ENCODE measurements around the gene SIM2. TPM values are rescaled to one million over a fixed set of nuclear protein-coding genes. Genes with fewer than 3 reads are reported as not detected.

The SIM2 gene
- total RNA-seq, 1 donor from 2014 or later, result 3.1 TPM

DNA sequence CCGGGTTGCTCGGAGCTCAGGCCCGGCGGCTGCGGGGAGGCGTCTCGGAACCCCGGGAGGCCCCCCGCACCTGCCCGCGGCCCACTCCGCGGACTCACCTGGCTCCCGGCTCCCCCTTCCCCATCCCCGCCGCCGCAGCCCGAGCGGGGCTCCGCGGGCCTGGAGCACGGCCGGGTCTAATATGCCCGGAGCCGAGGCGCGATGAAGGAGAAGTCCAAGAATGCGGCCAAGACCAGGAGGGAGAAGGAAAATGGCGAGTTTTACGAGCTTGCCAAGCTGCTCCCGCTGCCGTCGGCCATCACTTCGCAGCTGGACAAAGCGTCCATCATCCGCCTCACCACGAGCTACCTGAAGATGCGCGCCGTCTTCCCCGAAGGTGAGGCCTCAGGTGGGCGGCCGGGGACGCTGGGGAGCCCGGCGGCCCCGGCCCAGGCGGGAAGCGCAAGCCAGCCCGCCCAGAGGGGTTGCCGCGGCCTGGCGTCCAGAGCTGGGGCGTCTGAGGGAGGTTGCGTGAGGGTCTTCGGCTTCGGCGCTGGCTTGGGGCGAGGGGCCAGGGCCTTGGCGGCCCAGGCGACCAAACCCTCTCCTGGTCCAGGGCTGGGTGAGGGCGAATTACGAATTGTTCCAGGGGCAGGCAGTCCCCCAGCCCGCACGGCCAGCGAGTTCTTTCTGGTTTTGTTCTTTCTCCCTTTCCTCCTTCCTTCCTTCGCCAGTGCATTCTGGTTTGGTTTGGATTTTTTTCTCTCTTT, 805 bp downstream of the SIM2 start:
- Histone ChIP-seq H3K4me3 (ENCODE audit: low read length in 3 of 3) (peak overlapping the region; percentile 40 to 63 (median 52)), H3K4me1 (ENCODE audit: control insufficient read depth in 3 of 3, insufficient read depth in 3 of 3, low read length in 3 of 3) (peaks cover 15 to 44% (median 41%) of the 10 kb centered on the region in 3 donors), H3K27ac (ENCODE audit: low read depth, low read length) (no peak overlapping the region), H3K9me3 (ENCODE audit: control insufficient read depth in 3 of 3, low read length in 3 of 3) (no peaks in the 10 kb centered on the region), H3K9ac (ENCODE audit: low read depth in 1 of 3, low read length in 3 of 3) (no peak overlapping the region), H3K36me3 (ENCODE audit: control insufficient read depth in 3 of 3, insufficient read depth in 3 of 3, low read length in 3 of 3) (no peaks in the 10 kb centered on the region), H3K27me3 (ENCODE audit: control insufficient read depth in 3 of 3, insufficient read depth in 3 of 3, low read length in 3 of 3) (peaks cover 92 to 98% (median 95%) of the 10 kb centered on the region in 3 donors)

DNA sequence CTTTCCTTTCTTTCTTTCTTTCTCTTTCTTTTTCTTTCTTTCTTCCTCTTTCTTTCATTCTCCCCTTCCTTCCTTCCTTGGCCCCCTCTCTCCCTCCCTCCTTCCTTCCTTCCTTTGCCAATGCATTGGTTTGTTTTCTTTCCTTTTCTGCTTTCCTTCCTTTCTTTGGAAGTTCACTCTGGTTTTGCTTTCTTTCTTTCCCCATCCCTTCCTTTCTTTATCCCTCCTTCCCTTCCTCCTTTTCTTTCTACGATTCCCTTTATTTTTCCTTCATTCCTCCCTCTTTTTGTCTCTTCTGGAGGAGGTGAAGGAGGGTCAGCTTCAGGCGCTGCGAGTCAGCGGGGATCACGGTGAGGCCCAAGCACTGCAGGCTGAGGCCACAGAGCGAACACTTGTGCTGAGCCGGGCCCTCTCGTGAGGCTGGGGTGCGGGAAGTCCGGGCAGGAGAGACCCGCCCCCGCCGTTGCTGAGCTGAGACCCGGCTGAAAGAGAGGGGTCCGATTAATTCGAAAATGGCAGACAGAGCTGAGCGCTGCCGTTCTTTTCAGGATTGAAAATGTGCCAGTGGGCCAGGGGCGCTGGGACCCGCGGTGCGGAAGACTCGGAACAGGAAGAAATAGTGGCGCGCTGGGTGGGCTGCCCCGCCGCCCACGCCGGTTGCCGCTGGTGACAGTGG, 1.5 kb downstream of the SIM2 start:
- peaks cover 15 to 48% (median 46%) of the 10 kb centered on the region in 3 donors for H3K4me1 ChIP-seq (ENCODE audit: control insufficient read depth in 3 of 3, insufficient read depth in 3 of 3, low read length in 3 of 3)
- peaks cover 92 to 98% (median 95%) of the 10 kb centered on the region in 3 donors for H3K27me3 ChIP-seq (ENCODE audit: control insufficient read depth in 3 of 3, insufficient read depth in 3 of 3, low read length in 3 of 3)
- no peaks in the 10 kb centered on the region for H3K36me3 ChIP-seq (ENCODE audit: control insufficient read depth in 3 of 3, insufficient read depth in 3 of 3, low read length in 3 of 3)
- no peaks in the 10 kb centered on the region for H3K9me3 ChIP-seq (ENCODE audit: control insufficient read depth in 3 of 3, low read length in 3 of 3)
- H3K9ac ChIP-seq (ENCODE audit: low read depth in 1 of 3, low read length in 3 of 3), result peak overlapping the region in 1 of 3 donors; percentile 14
- peak overlapping the region in 2 of 3 donors; percentile 52 to 63 for H3K4me3 ChIP-seq (ENCODE audit: low read length in 3 of 3)
- no peak overlapping the region for H3K27ac ChIP-seq (ENCODE audit: low read depth, low read length)

DNA sequence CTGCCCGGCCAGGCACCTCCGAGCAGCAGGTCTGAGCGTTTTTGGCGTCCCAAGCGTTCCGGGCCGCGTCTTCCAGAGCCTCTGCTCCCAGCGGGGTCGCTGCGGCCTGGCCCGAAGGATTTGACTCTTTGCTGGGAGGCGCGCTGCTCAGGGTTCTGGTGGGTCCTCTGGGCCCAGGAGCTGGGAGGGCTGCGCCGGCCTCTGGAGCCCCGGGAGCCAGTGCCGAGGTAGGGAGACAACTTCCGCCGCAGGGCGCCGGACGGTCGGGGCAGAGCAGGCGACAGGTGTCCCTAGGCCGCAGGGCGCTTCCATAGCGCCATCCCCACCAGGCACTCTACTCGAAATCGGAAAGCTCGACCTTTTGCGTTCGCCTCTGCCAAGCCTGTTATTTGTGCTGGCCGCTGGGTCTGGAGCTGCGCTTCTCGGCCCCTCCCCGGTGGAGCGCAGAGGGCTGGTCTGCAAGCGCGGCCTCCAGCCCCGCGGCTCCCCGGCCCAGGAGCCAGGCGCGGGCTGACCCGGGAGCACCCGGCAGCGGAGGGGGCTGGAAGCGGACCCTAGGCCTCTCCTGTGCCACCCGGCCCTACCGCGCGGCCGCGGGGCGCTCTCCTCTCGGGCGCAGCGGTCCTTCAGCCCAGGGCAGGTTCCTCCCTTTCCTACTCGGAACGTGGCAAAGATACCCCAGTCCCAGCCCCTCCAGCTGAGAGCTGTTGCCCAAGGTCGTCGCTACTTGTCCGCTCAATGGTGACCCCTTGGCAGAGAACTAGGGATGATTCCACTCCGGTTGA, 2.2 kb downstream of the SIM2 start:
- Histone ChIP-seq H3K4me1 (ENCODE audit: control insufficient read depth in 3 of 3, insufficient read depth in 3 of 3, low read length in 3 of 3) (peaks cover 15 to 48% (median 46%) of the 10 kb centered on the region in 3 donors), H3K4me3 (ENCODE audit: low read length in 3 of 3) (peak overlapping the region in 2 of 3 donors; percentile 30 to 52), H3K9ac (ENCODE audit: low read depth in 1 of 3, low read length in 3 of 3) (peak overlapping the region in 2 of 3 donors; percentile 14 to 61)

DNA sequence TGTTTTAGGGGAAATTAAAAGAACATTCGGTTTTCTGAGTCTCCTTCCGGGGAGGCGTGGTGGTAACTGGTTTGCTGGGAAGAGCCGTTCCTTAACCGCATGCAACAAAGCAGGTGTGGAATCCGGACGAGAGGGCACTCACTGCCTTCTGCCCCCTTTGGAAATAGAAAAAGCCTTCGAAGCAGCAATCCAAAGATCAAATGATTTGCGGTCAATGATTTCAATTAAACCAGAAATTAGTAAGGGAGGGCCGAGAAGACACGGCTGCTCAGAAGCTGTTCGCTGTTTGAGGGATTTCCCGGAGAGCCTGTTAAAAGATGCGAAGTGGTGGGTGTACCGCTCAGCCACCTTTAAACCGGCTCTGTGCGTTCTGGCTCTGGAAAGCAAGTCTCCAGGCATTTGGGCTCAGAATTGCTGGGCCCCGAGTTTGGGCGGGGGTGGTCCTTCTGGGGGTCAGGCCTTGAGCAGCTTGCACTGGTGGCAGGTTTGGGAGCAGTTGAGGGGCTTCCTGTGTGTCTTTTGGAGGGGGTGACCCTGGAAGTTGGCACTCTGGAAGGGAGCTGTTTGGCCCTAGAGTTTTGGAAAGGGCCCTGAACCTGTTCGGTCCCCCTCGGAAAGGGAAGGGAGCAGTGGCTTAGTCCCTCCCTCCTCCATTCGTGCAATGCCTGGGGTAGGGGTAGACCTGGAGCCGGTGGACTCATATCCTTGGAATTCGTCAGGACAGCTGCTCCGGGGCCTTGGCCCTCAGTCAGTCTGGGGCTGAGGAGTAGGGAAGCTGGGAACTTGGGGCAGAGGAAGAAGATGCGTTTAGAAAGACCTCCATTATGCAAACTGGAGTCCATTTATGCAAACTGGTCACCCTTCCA, 3.1 kb downstream of the SIM2 start:
- no peaks in the 10 kb centered on the region for H3K36me3 ChIP-seq (ENCODE audit: control insufficient read depth in 3 of 3, insufficient read depth in 3 of 3, low read length in 3 of 3)
- no peaks in the 10 kb centered on the region for H3K9me3 ChIP-seq (ENCODE audit: control insufficient read depth in 3 of 3, low read length in 3 of 3)
- H3K27ac ChIP-seq (ENCODE audit: low read depth, low read length), result no peak overlapping the region
- H3K27me3 ChIP-seq (ENCODE audit: control insufficient read depth in 3 of 3, insufficient read depth in 3 of 3, low read length in 3 of 3), result peaks cover 92 to 97% (median 95%) of the 10 kb centered on the region in 3 donors
- peaks cover 15 to 48% (median 45%) of the 10 kb centered on the region in 3 donors for H3K4me1 ChIP-seq (ENCODE audit: control insufficient read depth in 3 of 3, insufficient read depth in 3 of 3, low read length in 3 of 3)
- no peak overlapping the region for H3K4me3 ChIP-seq (ENCODE audit: low read length in 3 of 3)
- peak overlapping the region in 1 of 3 donors; percentile 61 for H3K9ac ChIP-seq (ENCODE audit: low read depth in 1 of 3, low read length in 3 of 3)

More for the DNA sequence above, 2.2 kb downstream of the SIM2 start:
- H3K9me3 ChIP-seq (ENCODE audit: control insufficient read depth in 3 of 3, low read length in 3 of 3), result no peaks in the 10 kb centered on the region
- no peaks in the 10 kb centered on the region for H3K36me3 ChIP-seq (ENCODE audit: control insufficient read depth in 3 of 3, insufficient read depth in 3 of 3, low read length in 3 of 3)
- no peak overlapping the region for H3K27ac ChIP-seq (ENCODE audit: low read depth, low read length)
- peaks cover 92 to 98% (median 95%) of the 10 kb centered on the region in 3 donors for H3K27me3 ChIP-seq (ENCODE audit: control insufficient read depth in 3 of 3, insufficient read depth in 3 of 3, low read length in 3 of 3)

DNA sequence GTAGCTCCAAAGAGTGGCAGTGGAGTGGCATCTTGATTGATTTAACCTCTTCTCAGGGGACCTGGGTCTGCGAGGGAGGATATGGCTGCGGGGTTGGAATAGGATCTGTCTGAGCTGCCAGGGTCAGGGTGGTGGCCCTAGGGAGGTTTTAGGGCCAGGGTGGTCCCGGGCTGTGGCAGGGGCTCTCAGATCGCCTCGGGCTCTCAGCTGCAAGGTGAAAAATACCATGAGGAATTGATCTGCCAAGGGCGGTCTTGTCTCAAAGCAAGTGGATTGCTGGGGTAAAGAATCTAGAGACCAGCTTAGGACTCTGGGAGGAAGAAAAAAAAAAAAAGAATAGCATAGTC, 3.7 kb downstream of the SIM2 start:
- no peak overlapping the region for H3K9ac ChIP-seq (ENCODE audit: low read depth in 1 of 3, low read length in 3 of 3)
- H3K27ac ChIP-seq (ENCODE audit: low read depth, low read length), result no peak overlapping the region
- no peaks in the 10 kb centered on the region for H3K9me3 ChIP-seq (ENCODE audit: control insufficient read depth in 3 of 3, low read length in 3 of 3)
- H3K4me3 ChIP-seq (ENCODE audit: low read length in 3 of 3), result no peak overlapping the region
- peaks cover 92 to 97% (median 95%) of the 10 kb centered on the region in 3 donors for H3K27me3 ChIP-seq (ENCODE audit: control insufficient read depth in 3 of 3, insufficient read depth in 3 of 3, low read length in 3 of 3)
- H3K4me1 ChIP-seq (ENCODE audit: control insufficient read depth in 3 of 3, insufficient read depth in 3 of 3, low read length in 3 of 3), result peaks cover 15 to 44% (median 40%) of the 10 kb centered on the region in 3 donors
- H3K36me3 ChIP-seq (ENCODE audit: control insufficient read depth in 3 of 3, insufficient read depth in 3 of 3, low read length in 3 of 3), result no peaks in the 10 kb centered on the region

DNA sequence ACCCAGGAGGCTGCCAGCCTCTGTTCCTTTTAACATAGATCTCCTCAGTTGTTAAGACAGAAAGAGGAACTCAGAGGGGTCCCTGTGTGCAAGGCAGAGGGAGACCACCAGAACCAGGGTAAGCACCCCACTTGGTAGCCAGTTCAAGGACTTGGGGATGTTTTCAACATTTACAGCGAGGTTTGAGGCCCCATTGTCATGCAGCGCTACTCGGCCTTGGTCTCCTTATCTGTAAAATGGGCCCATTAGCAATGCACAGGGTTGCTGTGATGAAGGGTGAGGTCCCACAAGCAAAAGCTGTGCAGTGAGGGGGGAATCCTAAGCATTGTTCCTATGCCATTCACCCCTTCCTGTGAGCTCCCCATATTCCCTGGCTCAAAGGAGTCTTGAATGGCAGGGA, 4.2 kb downstream of the SIM2 start:
- no peaks in the 10 kb centered on the region for H3K36me3 ChIP-seq (ENCODE audit: control insufficient read depth in 3 of 3, insufficient read depth in 3 of 3, low read length in 3 of 3)
- no peaks in the 10 kb centered on the region for H3K9me3 ChIP-seq (ENCODE audit: control insufficient read depth in 3 of 3, low read length in 3 of 3)
- H3K4me1 ChIP-seq (ENCODE audit: control insufficient read depth in 3 of 3, insufficient read depth in 3 of 3, low read length in 3 of 3), result peaks cover 12 to 42% (median 38%) of the 10 kb centered on the region in 3 donors
- H3K9ac ChIP-seq (ENCODE audit: low read depth in 1 of 3, low read length in 3 of 3), result no peak overlapping the region
- H3K27ac ChIP-seq (ENCODE audit: low read depth, low read length), result no peak overlapping the region
- H3K4me3 ChIP-seq (ENCODE audit: low read length in 3 of 3), result no peak overlapping the region
- H3K27me3 ChIP-seq (ENCODE audit: control insufficient read depth in 3 of 3, insufficient read depth in 3 of 3, low read length in 3 of 3), result peaks cover 91 to 96% (median 94%) of the 10 kb centered on the region in 3 donors

DNA sequence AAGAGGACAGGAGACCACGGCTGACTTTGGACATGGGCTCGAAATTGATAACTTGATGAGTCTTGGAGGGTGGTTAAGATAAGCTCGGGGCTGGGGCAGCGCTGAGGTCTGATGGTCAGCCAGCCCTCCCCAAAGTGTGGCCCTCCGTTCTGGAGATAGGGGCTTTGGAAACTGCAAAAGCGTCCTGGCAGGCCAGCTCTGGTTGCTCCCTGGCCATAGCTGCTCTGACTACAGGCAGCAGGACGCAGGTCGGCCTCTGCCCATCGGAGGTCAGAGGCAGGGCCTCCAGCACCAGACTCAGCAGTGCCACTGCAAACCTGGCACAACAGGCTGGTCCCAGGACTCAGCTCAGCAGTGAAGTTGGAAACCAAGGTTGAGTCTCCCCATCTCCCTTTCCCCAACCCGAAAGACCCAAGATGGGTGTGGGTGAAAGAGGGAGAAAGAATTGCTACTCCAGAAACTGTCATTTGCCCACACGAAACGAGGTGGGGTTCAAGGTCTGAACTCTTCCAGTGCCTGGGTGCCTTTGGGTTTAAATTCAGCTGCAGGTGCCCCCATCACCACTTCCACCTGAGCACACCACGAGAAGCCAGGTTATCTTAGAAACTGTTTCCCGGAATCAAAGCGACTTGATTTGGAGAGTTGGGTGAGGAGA, 4.8 kb downstream of the SIM2 start:
- Histone ChIP-seq H3K4me1 (ENCODE audit: control insufficient read depth in 3 of 3, insufficient read depth in 3 of 3, low read length in 3 of 3) (peaks cover 11 to 43% (median 39%) of the 10 kb centered on the region in 3 donors), H3K27ac (ENCODE audit: low read depth, low read length) (no peak overlapping the region), H3K9ac (ENCODE audit: low read depth in 1 of 3, low read length in 3 of 3) (no peak overlapping the region), H3K9me3 (ENCODE audit: control insufficient read depth in 3 of 3, low read length in 3 of 3) (no peaks in the 10 kb centered on the region), H3K27me3 (ENCODE audit: control insufficient read depth in 3 of 3, insufficient read depth in 3 of 3, low read length in 3 of 3) (peaks cover 91 to 96% (median 96%) of the 10 kb centered on the region in 3 donors), H3K4me3 (ENCODE audit: low read length in 3 of 3) (no peak overlapping the region), H3K36me3 (ENCODE audit: control insufficient read depth in 3 of 3, insufficient read depth in 3 of 3, low read length in 3 of 3) (no peaks in the 10 kb centered on the region)

DNA sequence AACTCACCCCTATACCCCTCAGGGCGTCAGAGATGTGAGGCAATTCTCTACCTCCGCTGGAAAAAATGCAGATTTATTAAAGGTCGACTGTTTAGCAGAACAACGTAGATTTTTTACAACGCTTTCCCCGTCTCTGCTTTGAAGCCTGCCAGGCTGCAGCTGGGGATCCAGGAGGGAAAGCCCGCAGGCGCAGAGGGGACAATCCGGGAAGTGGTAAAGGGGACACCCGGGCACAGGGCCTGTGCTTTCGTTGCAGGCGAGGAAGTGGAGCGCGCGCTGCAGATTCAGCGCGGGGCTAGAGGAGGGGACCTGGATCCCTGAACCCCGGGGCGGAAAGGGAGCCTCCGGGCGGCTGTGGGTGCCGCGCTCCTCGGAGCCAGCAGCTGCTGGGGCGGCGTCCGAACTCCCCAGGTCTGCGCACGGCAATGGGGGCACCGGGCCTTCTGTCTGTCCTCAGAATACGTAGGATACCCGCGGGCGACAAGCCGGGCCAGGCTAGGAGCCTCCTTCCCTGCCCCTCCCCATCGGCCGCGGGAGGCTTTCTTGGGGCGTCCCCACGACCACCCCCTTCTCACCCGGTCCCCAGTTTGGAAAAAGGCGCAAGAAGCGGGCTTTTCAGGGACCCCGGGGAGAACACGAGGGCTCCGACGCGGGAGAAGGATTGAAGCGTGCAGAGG, 5.5 kb downstream of the SIM2 start:
- H3K9me3 ChIP-seq (ENCODE audit: control insufficient read depth in 3 of 3, low read length in 3 of 3), result no peaks in the 10 kb centered on the region
- H3K9ac ChIP-seq (ENCODE audit: low read depth in 1 of 3, low read length in 3 of 3), result no peak overlapping the region
- peaks cover 11 to 39% (median 39%) of the 10 kb centered on the region in 3 donors for H3K4me1 ChIP-seq (ENCODE audit: control insufficient read depth in 3 of 3, insufficient read depth in 3 of 3, low read length in 3 of 3)
- peaks cover 98 to 99% (median 98%) of the 10 kb centered on the region in 3 donors for H3K27me3 ChIP-seq (ENCODE audit: control insufficient read depth in 3 of 3, insufficient read depth in 3 of 3, low read length in 3 of 3)
- no peak overlapping the region for H3K27ac ChIP-seq (ENCODE audit: low read depth, low read length)
- no peaks in the 10 kb centered on the region for H3K36me3 ChIP-seq (ENCODE audit: control insufficient read depth in 3 of 3, insufficient read depth in 3 of 3, low read length in 3 of 3)
- H3K4me3 ChIP-seq (ENCODE audit: low read length in 3 of 3), result no peak overlapping the region

Measured in skeletal muscle tissue (tissue), 4 donors.